HCT116 (cell line): ENCODE data around the gene COA1. TPM values are rescaled to one million over a fixed set of nuclear protein-coding genes. Genes with fewer than 3 reads are reported as not detected.

Experiments
- ATAC-seq: fragments of 200-7000 bp; cut with Tn5 transposase; 2 replicates; pipeline ENCODE4 v1.9.1; 2020; ENCODE audit warnings: mild to moderate bottlenecking, moderate library complexity
- BruUV-seq: library from RNA; stranded (reverse); fragments of 400-500 nt; replicated peaks from 2 replicates; lab custom pipeline; 2021; lab: Mats Ljungman, UMichigan
- CTCF ChIA-PET: fragments of 300-600 bp; sonication (Branson Sonifier 250); formaldehyde crosslinking; loops from one replicate; lab custom pipeline; 2021; ENCODE audit warnings: antibody characterized with exemption; lab: Charles Lee
- POLR2A ChIA-PET: fragments of 300-600, 350-600 bp; sonication (Branson Sonifier 250); formaldehyde crosslinking; loops from one replicate; lab custom pipeline; 2021; ENCODE audit warnings: antibody characterized with exemption; lab: Charles Lee
- RAD21 ChIA-PET, 2 experiments: fragments of 300-600 bp; sonication (Branson Sonifier 250); formaldehyde crosslinking; loops; one replicate each; lab custom pipeline; 2023; ENCODE audit warnings: low total read pairs in 2 of 2; ENCODE audit not compliant: uncharacterized antibody in 2 of 2, unreplicated experiment in 2 of 2, low non-redundant PET in 1 of 2; lab: Charles Lee
- DNase-seq: peaks from one replicate; pipeline ENCODE4 v3.0.0-alpha.2; 2010; ENCODE audit warnings: low read depth, low spot score
- H2AFZ ChIP-seq: fragments of 200-600 bp; shearing (Covaris generic), sonication (generic); 2 replicates; pipeline ENCODE4 v1.6.1; 2017; ENCODE audit warnings: low read depth, mixed run types, mixed read lengths, antibody characterized with exemption, low read length; ENCODE audit not compliant: poor library complexity, severe bottlenecking
- H3K27ac ChIP-seq: 2 replicates; pipeline ENCODE4 v1.5.1; 2012; ENCODE audit warnings: low read depth, low read length
- H3K27me3 ChIP-seq: fragments of 200-600 bp; sonication (generic); 2 replicates; pipeline ENCODE4 v1.6.1; 2016; ENCODE audit warnings: mixed run types, low read length, mixed read lengths; ENCODE audit not compliant: insufficient read depth
- H3K36me3 ChIP-seq, 2 experiments: fragments of 200-500 bp in 1 of 2; fragments of 200-600 bp in 1 of 2; sonication (Bioruptor generic) in 1 of 2; sonication (generic) in 1 of 2; 2 replicates each; pipeline versions ENCODE4 v1.5.1 to v1.6.1; 2014 to 2016; ENCODE audit warnings: low read length in 2 of 2, inconsistent platforms in 1 of 2, mixed read lengths in 1 of 2, mixed run types in 1 of 2; ENCODE audit not compliant: insufficient read depth in 2 of 2, control insufficient read depth in 1 of 2
- H3K4me1 ChIP-seq, 2 experiments: fragments of 200-600 bp in 1 of 2; sonication (generic) in 1 of 2; 2 replicates each; pipeline versions ENCODE4 v1.5.1 to v1.6.1; 2012 to 2017; ENCODE audit warnings: low read length in 2 of 2, inconsistent platforms in 1 of 2, mild to moderate bottlenecking in 1 of 2, mixed read lengths in 1 of 2, mixed run types in 1 of 2, moderate library complexity in 1 of 2; ENCODE audit not compliant: insufficient read depth in 2 of 2, control insufficient read depth in 1 of 2
- H3K4me2 ChIP-seq: fragments of 200-600 bp; sonication (generic); 2 replicates; pipeline ENCODE4 v1.6.1; 2017; ENCODE audit warnings: mixed run types, low read length, mixed read lengths
- H3K4me3 ChIP-seq, 2 experiments: fragments of 200-600 bp in 1 of 2; sonication (generic) in 1 of 2; replicated peaks in 1 of 2; 2 replicates each; pipeline ENCODE4 v1.5.1; 2011 to 2016; ENCODE audit warnings: low read length in 2 of 2, control low read depth in 1 of 2, low read depth in 1 of 2, mild to moderate bottlenecking in 1 of 2, mixed read lengths in 1 of 2, mixed run types in 1 of 2
- H3K79me2 ChIP-seq: fragments of 200-600 bp; sonication (generic); 2 replicates; pipeline ENCODE4 v1.6.1; 2017; ENCODE audit warnings: mild to moderate bottlenecking, mixed run types, low read length, moderate library complexity, mixed read lengths; ENCODE audit not compliant: insufficient read depth
- H3K9ac ChIP-seq: fragments of 200-600 bp; sonication (generic); 2 replicates; pipeline ENCODE4 v1.6.1; 2016; ENCODE audit warnings: low read length, mixed read lengths
- H3K9me2 ChIP-seq: fragments of 200-600 bp; sonication (generic), shearing (Covaris generic); 2 replicates; pipeline ENCODE4 v1.6.1; 2017; ENCODE audit warnings: mixed run types, mild to moderate bottlenecking, moderate library complexity; ENCODE audit not compliant: insufficient read depth
- H3K9me3 ChIP-seq, 2 experiments: fragments of 200-500 bp in 1 of 2; fragments of 200-600 bp in 1 of 2; sonication (Bioruptor generic) in 1 of 2; sonication (generic) in 1 of 2; 2 replicates each; pipeline ENCODE4 v1.6.1; 2014 to 2017; ENCODE audit warnings: low read length in 2 of 2, mixed read lengths in 2 of 2, inconsistent platforms in 1 of 2, low read depth in 1 of 2, mild to moderate bottlenecking in 1 of 2, mixed run types in 1 of 2, moderate library complexity in 1 of 2; ENCODE audit not compliant: control insufficient read depth in 1 of 2, insufficient read depth in 1 of 2
- H4K20me1 ChIP-seq: fragments of 200-600 bp; sonication (generic), shearing (Covaris generic); 2 replicates; pipeline ENCODE4 v1.6.1; 2017; ENCODE audit warnings: mixed run types, mild to moderate bottlenecking, moderate library complexity; ENCODE audit not compliant: insufficient read depth
- CBX3 ChIP-seq: IDR thresholded peaks from 2 replicates; pipeline ENCODE4 v1.6.1; 2012; ENCODE audit warnings: low read depth
- ELF1 ChIP-seq: IDR thresholded peaks from 2 replicates; pipeline ENCODE4 v1.6.1; 2012; ENCODE audit warnings: low read depth, borderline replicate concordance
- EZH2 ChIP-seq: fragments of 200-600 bp; sonication (generic); IDR thresholded peaks from 2 replicates; pipeline ENCODE4 v1.6.1; 2017; ENCODE audit warnings: antibody characterized with exemption, mixed run types
- FOSL1 ChIP-seq: IDR thresholded peaks from 2 replicates; pipeline ENCODE4 v1.6.1; 2012; ENCODE audit warnings: low read depth
- JUND ChIP-seq: IDR thresholded peaks from 2 replicates; pipeline ENCODE4 v1.6.1; 2012
- SP1 ChIP-seq: IDR thresholded peaks from 2 replicates; pipeline ENCODE4 v1.6.1; 2012; ENCODE audit warnings: low read depth
- SRF ChIP-seq: IDR thresholded peaks from 2 replicates; pipeline ENCODE4 v1.6.1; 2012; ENCODE audit warnings: low read depth
- YY1 ChIP-seq: IDR thresholded peaks from 2 replicates; pipeline ENCODE4 v1.6.1; 2011; ENCODE audit warnings: low read length, low read depth, moderate library complexity, mild to moderate bottlenecking; ENCODE audit not compliant: insufficient replicate concordance; ENCODE audit errors: extremely low read depth
- ZFX ChIP-seq: fragments of 450-650 bp; IDR thresholded peaks from 2 replicates; pipeline ENCODE4 v1.6.1; 2017
- intact Hi-C: fragments of 100-400 bp; cut with micrococcal nuclease; formaldehyde crosslinking; loops from 2 replicates; pipeline ENCODE4 v1.10.0; 2022
- total RNA-seq: library from RNA; stranded (reverse); gene quantifications from one replicate; pipeline ENCODE4 v1.2.1, GENCODE V29; 2021; ENCODE audit not compliant: unreplicated experiment
- TF ChIP-seq, protein P1 (sequence below), 3 experiments: fragments of 200-600 bp in 1 of 3; sonication (generic) in 1 of 3; IDR thresholded peaks in 2 of 3; conservative IDR thresholded peaks in 1 of 3; 2 replicates each; pipeline ENCODE4 v1.5.1; 2012 to 2017; ENCODE audit warnings: low read depth in 2 of 3, low read length in 2 of 3, antibody characterized with exemption in 1 of 3, borderline replicate concordance in 1 of 3, control low read depth in 1 of 3, mild to moderate bottlenecking in 1 of 3, mixed read lengths in 1 of 3, mixed run types in 1 of 3, moderate library complexity in 1 of 3; ENCODE audit not compliant: insufficient read depth in 1 of 3
- TF ChIP-seq, protein P2 (sequence below): IDR thresholded peaks from 2 replicates; pipeline ENCODE4 v1.6.1; 2012

Gene COA1
- total RNA-seq, 1 experiment from 2014 or later: 78.5 TPM

DNA sequence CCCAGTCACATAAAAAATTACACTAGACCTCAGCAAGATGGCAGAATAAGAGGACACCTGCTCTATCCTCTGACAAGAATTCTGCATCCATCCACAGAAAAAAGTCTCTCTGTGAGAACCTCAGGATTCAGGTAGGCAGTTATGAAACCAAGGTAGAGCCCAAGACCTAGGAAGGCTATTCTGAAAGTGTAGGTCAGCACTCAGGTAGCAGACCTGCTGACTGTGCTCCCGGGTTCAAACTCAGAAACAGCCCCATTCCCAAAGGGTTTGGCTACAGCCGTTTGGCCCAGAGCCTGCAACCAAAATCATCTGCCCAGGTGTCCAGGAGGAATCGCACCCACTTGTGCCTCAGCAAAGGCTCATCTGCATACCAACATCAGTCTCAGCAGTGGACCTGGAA is 37.7 kb downstream of the COA1 start:
- Histone ChIP-seq H3K27me3 (no peaks in the 10 kb centered on the region), H3K9me3 (no peaks in the 10 kb centered on the region), H3K4me2 (no peak overlapping the region), H4K20me1 (peaks cover 5% of the 10 kb centered on the region; the same call in 1 of the 2 replicates), H3K27ac (no peak overlapping the region), H3K9me2 (no peaks in the 10 kb centered on the region), H3K36me3 (no peaks in the 10 kb centered on the region), H3K4me3 (no peak overlapping the region)
- ChIA-PET CTCF (interaction anchor here (2.7 kb wide), 1 partner anchor 109 kb away, joined by 10 read pairs; the partner anchor contains the start of gene STK17A), RAD21 (no interaction called here), POLR2A (interaction anchor here (0.6 kb wide), 1 partner anchor 109 kb away, joined by 3 read pairs; the partner anchor contains the start of gene STK17A)
- intact Hi-C loops: no loop called here
- TF ChIP-seq JUND: no peak
- TF ChIP-seq YY1: no peak
- TF ChIP-seq ZFX: no peak
- no peak for TF ChIP-seq CBX3
- no peak for TF ChIP-seq EZH2
- TF ChIP-seq ELF1: no peak
- TF ChIP-seq, protein P1, sequence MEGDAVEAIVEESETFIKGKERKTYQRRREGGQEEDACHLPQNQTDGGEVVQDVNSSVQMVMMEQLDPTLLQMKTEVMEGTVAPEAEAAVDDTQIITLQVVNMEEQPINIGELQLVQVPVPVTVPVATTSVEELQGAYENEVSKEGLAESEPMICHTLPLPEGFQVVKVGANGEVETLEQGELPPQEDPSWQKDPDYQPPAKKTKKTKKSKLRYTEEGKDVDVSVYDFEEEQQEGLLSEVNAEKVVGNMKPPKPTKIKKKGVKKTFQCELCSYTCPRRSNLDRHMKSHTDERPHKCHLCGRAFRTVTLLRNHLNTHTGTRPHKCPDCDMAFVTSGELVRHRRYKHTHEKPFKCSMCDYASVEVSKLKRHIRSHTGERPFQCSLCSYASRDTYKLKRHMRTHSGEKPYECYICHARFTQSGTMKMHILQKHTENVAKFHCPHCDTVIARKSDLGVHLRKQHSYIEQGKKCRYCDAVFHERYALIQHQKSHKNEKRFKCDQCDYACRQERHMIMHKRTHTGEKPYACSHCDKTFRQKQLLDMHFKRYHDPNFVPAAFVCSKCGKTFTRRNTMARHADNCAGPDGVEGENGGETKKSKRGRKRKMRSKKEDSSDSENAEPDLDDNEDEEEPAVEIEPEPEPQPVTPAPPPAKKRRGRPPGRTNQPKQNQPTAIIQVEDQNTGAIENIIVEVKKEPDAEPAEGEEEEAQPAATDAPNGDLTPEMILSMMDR (IDR thresholded peaks at IDR 0.05 in 2 of 3, conservative IDR thresholded peaks at IDR 0.05 in 1 of 3; ENCODE audit: borderline replicate concordance in 1 of 3, insufficient read depth in 1 of 3, low read depth in 2 of 3, low read length in 2 of 3): no peak
- TF ChIP-seq, protein P2, sequence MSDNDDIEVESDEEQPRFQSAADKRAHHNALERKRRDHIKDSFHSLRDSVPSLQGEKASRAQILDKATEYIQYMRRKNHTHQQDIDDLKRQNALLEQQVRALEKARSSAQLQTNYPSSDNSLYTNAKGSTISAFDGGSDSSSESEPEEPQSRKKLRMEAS: no peak
- no peak for TF ChIP-seq SRF
- TF ChIP-seq SP1: no peak
- TF ChIP-seq FOSL1: no peak
- TF ChIP-seq, all 23 proteins: peak for 0
- peaks cover 98% of the 10 kb centered on the region for H3K79me2 ChIP-seq
- no peak overlapping the region for H2AFZ ChIP-seq
- BruUV-seq: no TSS peak
- no peak overlapping the region for H3K9ac ChIP-seq
- ATAC-seq (no peak), DNase-seq (no peak)
- H3K4me1 ChIP-seq: peaks cover 28 to 49% of the 10 kb centered on the region in 2 experiments
